Osteoblast (primary cell): ENCODE data around the gene OAS2. TPM values are rescaled to one million over a fixed set of nuclear protein-coding genes. Genes with fewer than 3 reads are reported as not detected.
A peak's percentile ranks its signal among the peaks of the same experiment; 100 is the strongest.

ENCODE experiments used
- DNase-seq: peaks from one replicate; pipeline ENCODE4 v3.0.0; 2011; ENCODE audit warnings: low spot score, mixed read lengths; ENCODE audit not compliant: insufficient read length; ENCODE audit errors: missing footprints
- H2AFZ ChIP-seq: 2 replicates; pipeline ENCODE4 v1.6.0; 2011; ENCODE audit warnings: mild to moderate bottlenecking, low read length
- H3K27ac ChIP-seq: 2 replicates; pipeline ENCODE4 v1.5.1; 2011; ENCODE audit warnings: mild to moderate bottlenecking, low read depth, low read length, moderate library complexity
- H3K27me3 ChIP-seq: 2 replicates; pipeline ENCODE4 v1.6.0; 2012; ENCODE audit warnings: mild to moderate bottlenecking, control low read depth, inconsistent platforms, low read length, moderate library complexity; ENCODE audit not compliant: insufficient read depth
- H3K36me3 ChIP-seq: 2 replicates; pipeline ENCODE4 v1.5.1; 2011; ENCODE audit warnings: mild to moderate bottlenecking, low read length, control low read depth, moderate library complexity; ENCODE audit not compliant: insufficient read depth
- H3K4me1 ChIP-seq: 2 replicates; pipeline ENCODE4 v1.5.1; 2011; ENCODE audit warnings: mild to moderate bottlenecking, low read length, control low read depth, moderate library complexity; ENCODE audit not compliant: insufficient read depth
- H3K4me2 ChIP-seq: 2 replicates; pipeline ENCODE4 v1.6.0; 2011; ENCODE audit warnings: mild to moderate bottlenecking, low read length; ENCODE audit not compliant: insufficient read depth
- H3K4me3 ChIP-seq: fragments of 200-600 bp; sonication (generic); 3 replicates; pipeline ENCODE4 v1.5.1; 2012; ENCODE audit warnings: mild to moderate bottlenecking, low read length, inconsistent platforms; ENCODE audit not compliant: insufficient read depth
- H3K79me2 ChIP-seq: 2 replicates; pipeline ENCODE4 v1.6.0; 2012; ENCODE audit warnings: mild to moderate bottlenecking, low read length, control low read depth, inconsistent platforms; ENCODE audit not compliant: insufficient read depth
- H3K9me3 ChIP-seq: 2 replicates; pipeline ENCODE4 v1.5.1; 2011; ENCODE audit warnings: low read depth, low read length, control low read depth
- H4K20me1 ChIP-seq: 2 replicates; pipeline ENCODE4 v1.6.0; 2012; ENCODE audit warnings: mild to moderate bottlenecking, low read length, control low read depth; ENCODE audit not compliant: insufficient read depth
- total RNA-seq: library from RNA; depleted of rRNA; stranded (reverse); fragments of >200 nt; gene quantifications from 2 replicates; pipeline ENCODE4 v1.2.3, GENCODE V29; 2012
- TF ChIP-seq, protein P1 (sequence below): IDR thresholded peaks from 2 replicates; pipeline ENCODE4 v1.5.1; 2011; ENCODE audit warnings: mild to moderate bottlenecking, low read depth, low read length, moderate library complexity; ENCODE audit errors: extremely low read depth

The OAS2 gene
- total RNA-seq, 1 donor: 18.1 TPM

- no peaks in the 10 kb centered on the region for H3K79me2 ChIP-seq
- H3K4me1 ChIP-seq: peaks cover 16% of the 10 kb centered on the region
- TF ChIP-seq, protein P1, sequence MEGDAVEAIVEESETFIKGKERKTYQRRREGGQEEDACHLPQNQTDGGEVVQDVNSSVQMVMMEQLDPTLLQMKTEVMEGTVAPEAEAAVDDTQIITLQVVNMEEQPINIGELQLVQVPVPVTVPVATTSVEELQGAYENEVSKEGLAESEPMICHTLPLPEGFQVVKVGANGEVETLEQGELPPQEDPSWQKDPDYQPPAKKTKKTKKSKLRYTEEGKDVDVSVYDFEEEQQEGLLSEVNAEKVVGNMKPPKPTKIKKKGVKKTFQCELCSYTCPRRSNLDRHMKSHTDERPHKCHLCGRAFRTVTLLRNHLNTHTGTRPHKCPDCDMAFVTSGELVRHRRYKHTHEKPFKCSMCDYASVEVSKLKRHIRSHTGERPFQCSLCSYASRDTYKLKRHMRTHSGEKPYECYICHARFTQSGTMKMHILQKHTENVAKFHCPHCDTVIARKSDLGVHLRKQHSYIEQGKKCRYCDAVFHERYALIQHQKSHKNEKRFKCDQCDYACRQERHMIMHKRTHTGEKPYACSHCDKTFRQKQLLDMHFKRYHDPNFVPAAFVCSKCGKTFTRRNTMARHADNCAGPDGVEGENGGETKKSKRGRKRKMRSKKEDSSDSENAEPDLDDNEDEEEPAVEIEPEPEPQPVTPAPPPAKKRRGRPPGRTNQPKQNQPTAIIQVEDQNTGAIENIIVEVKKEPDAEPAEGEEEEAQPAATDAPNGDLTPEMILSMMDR: peak; percentile 41
- H3K4me2 ChIP-seq: no peak overlapping the region
- no peaks in the 10 kb centered on the region for H4K20me1 ChIP-seq
- H3K27me3 ChIP-seq: no peaks in the 10 kb centered on the region
- DNase-seq: no peak
- no peak overlapping the region for H3K27ac ChIP-seq
- no peaks in the 10 kb centered on the region for H3K9me3 ChIP-seq
- H3K36me3 ChIP-seq: no peaks in the 10 kb centered on the region
- no peak overlapping the region for H2AFZ ChIP-seq
- no peak overlapping the region for H3K4me3 ChIP-seq
Measured at GRCh38 chr12:113005762-113006161, 27.4 kb downstream of the OAS2 start.

DNA sequence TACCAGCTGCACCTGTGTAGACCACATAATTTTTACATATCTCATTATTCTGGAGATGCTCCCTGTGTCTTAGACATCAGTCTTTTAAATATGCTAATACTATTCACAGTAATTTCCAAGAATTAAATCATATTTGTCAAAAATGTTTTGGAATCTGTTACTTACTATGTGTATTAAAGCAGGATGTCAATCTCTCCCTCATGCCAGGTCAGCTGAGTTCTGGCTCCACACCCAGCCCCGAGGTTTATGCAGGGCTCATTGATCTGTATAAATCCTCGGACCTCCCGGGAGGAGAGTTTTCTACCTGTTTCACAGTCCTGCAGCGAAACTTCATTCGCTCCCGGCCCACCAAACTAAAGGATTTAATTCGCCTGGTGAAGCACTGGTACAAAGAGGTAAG lies 27.9 kb downstream of the OAS2 start:
- peaks cover 16% of the 10 kb centered on the region for H3K4me1 ChIP-seq
- H4K20me1 ChIP-seq: no peaks in the 10 kb centered on the region
- no peaks in the 10 kb centered on the region for H3K9me3 ChIP-seq
- H3K4me2 ChIP-seq: no peak overlapping the region
- no peak overlapping the region for H2AFZ ChIP-seq
- H3K27me3 ChIP-seq: no peaks in the 10 kb centered on the region
- TF ChIP-seq, protein P1: no peak
- DNase-seq: no peak
- H3K79me2 ChIP-seq: no peaks in the 10 kb centered on the region
- no peaks in the 10 kb centered on the region for H3K36me3 ChIP-seq
- H3K27ac ChIP-seq: no peak overlapping the region
- no peak overlapping the region for H3K4me3 ChIP-seq

DNA sequence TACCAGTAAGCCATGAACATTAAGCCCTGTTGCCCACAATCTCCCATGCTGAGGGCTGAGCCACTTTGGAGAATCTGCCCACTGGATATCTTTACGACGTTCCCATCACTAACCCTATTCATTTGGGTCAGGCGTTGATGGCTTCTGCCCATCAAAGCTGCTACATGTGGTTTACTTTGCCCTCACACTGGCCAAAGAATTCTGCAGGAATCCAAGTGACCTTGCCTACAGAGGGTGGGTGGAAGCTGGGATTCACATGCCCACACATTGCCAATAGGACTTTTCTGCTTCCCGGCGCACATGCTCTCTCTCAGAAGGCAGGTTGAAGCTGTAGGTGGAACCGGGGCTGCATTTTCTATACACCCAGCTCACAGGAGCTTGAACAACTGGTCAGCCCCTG lies 28.3 kb downstream of the OAS2 start:
- Histone ChIP-seq H3K27me3 (no peaks in the 10 kb centered on the region), H3K4me2 (peak overlapping the region; percentile 25), H4K20me1 (no peaks in the 10 kb centered on the region), H3K79me2 (no peaks in the 10 kb centered on the region), H3K4me3 (peak overlapping the region; percentile 10), H3K27ac (peak overlapping the region; percentile 48), H2AFZ (no peak overlapping the region), H3K9me3 (no peaks in the 10 kb centered on the region), H3K4me1 (peaks cover 16% of the 10 kb centered on the region), H3K36me3 (no peaks in the 10 kb centered on the region)
- DNase-seq: no peak
- TF ChIP-seq, protein P1: no peak

GRCh38 chr12:113007166-113007565 lies 28.8 kb downstream of the OAS2 start:
- DNase-seq: peak; percentile 71
- Histone ChIP-seq H3K36me3 (no peaks in the 10 kb centered on the region), H3K4me2 (peak overlapping the region; percentile 25), H3K9me3 (no peaks in the 10 kb centered on the region), H4K20me1 (no peaks in the 10 kb centered on the region), H2AFZ (no peak overlapping the region), H3K27ac (peak overlapping the region; percentile 48), H3K4me1 (peaks cover 16% of the 10 kb centered on the region), H3K79me2 (no peaks in the 10 kb centered on the region), H3K4me3 (peak overlapping the region; percentile 10), H3K27me3 (no peaks in the 10 kb centered on the region)
- TF ChIP-seq, protein P1: no peak
